ENCODE results near the gene ADAM15.

DNA sequence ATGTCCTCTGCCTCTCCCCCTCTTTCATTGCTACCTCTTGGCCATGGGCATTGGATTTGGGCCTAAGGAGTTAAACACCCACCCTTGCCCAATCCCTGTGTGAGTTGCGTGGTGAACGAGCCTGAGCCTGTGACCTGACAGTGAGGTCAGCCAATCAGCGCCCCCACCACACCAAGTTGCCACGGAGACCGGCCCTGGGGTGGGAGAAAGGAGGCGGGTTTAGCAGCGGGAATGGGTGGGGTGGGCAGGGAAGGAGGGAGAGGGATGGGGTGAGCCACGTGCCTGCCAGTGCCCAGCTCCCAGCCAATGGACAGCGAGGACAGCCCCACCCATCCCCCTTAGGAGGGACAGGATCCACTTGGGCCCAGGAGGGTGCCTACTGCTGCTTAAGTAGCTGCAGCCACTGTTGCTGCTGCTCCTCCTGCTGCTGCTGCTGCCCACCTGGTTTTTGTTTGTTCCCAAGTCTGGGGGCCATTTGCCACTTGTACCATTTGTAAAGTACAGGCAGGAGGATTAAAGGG, 39.0 kb upstream of the ADAM15 start:
- TF ChIP-seq, protein P1, sequence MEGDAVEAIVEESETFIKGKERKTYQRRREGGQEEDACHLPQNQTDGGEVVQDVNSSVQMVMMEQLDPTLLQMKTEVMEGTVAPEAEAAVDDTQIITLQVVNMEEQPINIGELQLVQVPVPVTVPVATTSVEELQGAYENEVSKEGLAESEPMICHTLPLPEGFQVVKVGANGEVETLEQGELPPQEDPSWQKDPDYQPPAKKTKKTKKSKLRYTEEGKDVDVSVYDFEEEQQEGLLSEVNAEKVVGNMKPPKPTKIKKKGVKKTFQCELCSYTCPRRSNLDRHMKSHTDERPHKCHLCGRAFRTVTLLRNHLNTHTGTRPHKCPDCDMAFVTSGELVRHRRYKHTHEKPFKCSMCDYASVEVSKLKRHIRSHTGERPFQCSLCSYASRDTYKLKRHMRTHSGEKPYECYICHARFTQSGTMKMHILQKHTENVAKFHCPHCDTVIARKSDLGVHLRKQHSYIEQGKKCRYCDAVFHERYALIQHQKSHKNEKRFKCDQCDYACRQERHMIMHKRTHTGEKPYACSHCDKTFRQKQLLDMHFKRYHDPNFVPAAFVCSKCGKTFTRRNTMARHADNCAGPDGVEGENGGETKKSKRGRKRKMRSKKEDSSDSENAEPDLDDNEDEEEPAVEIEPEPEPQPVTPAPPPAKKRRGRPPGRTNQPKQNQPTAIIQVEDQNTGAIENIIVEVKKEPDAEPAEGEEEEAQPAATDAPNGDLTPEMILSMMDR (IDR thresholded peaks at IDR 0.05): no peak
- TF ChIP-seq EZH2 (IDR thresholded peaks at IDR 0.05; ENCODE audit: borderline replicate concordance, insufficient read depth, low read depth, low read length, poor library complexity, severe bottlenecking): no peak
